ENCODE results near the gene SP2.

Gene SP2

DNA sequence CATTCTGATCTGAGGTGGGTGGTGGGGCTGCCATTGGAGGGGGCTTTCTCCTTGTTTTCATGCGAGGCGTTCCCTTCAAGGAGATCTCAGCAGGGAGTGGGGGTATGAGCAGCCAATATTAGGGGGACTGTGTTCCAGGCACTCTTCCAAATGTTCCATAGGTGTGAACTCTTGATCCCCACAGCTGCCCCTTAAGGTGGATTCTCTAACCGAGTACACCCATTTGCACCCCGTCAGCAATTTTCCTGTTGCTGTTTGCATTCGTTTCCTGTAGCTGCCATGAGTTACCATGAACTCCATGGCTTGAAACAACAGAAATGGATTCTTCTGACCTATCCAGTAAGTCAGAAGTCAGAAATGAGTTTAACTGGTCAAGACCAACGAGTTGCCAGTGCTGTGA, 65.4 kb downstream of the SP2 start:
- H3K27ac ChIP-seq (ENCODE audit: low read depth, low read length) = no peak overlapping the region
- no peak overlapping the region for H3K9ac ChIP-seq (ENCODE audit: low read length)
- no peaks in the 10 kb centered on the region for H3K9me3 ChIP-seq (ENCODE audit: low read length)
- H3K4me1 ChIP-seq (ENCODE audit: insufficient read depth, low read length) = peaks cover 11% of the 10 kb centered on the region
- no peak overlapping the region for H3K4me3 ChIP-seq (ENCODE audit: low read depth in 1 of 2, low read length in 2 of 2)
- no peaks in the 10 kb centered on the region for H3K27me3 ChIP-seq (ENCODE audit: control insufficient read depth in 1 of 2, insufficient read depth in 2 of 2, low read length in 2 of 2)
- no peaks in the 10 kb centered on the region for H3K36me3 ChIP-seq (ENCODE audit: insufficient read depth, low read length)

DNA sequence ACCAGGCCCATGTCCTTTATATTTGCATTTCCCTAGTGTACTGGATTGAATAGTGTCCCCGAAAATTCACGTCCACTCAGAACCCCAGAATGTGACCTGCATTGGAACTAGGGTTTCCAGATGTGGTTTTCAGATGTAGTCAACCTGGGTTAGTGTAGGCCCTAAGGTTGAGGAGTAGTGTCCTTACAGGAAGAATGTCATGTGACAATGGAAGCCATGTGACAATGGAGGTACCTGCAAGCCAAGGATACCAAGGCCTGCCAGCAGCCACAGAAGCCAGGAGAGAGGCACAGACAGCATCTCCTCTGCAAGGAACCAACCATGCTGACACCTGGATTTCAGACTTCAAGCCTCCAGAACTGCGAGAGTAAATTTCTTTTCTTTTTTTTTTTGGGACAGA, 66.9 kb downstream of the SP2 start:
- H3K9me3 ChIP-seq (ENCODE audit: low read length) = no peaks in the 10 kb centered on the region
- H3K4me1 ChIP-seq (ENCODE audit: insufficient read depth, low read length) = peaks cover 13% of the 10 kb centered on the region
- no peaks in the 10 kb centered on the region for H3K27me3 ChIP-seq (ENCODE audit: control insufficient read depth in 1 of 2, insufficient read depth in 2 of 2, low read length in 2 of 2)
- no peak overlapping the region for H3K9ac ChIP-seq (ENCODE audit: low read length)
- H3K27ac ChIP-seq (ENCODE audit: low read depth, low read length) = no peak overlapping the region
- H3K4me3 ChIP-seq (ENCODE audit: low read depth in 1 of 2, low read length in 2 of 2) = no peak overlapping the region
- no peaks in the 10 kb centered on the region for H3K36me3 ChIP-seq (ENCODE audit: insufficient read depth, low read length)

DNA sequence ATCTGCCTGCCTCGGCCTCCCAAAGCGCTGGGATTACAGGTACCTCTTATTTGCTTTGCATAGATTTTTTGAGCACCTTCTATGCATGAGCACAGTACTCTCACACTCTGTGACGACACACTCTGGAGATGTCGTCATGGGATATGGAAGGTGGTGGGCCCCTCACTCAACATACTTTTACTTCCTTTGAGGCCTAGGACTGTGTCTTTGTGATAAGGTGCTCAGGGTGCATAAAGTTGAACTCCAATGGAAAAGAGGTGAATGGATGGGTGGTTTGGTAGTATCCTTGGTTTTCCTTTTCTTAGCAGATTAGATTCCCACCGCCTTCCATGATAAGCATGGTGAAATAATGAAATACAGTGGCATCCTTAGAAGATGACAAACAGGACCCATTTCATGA, 68.8 kb downstream of the SP2 start:
- no peak overlapping the region for H3K27ac ChIP-seq (ENCODE audit: low read depth, low read length)
- no peak overlapping the region for H3K4me3 ChIP-seq (ENCODE audit: low read depth in 1 of 2, low read length in 2 of 2)
- no peaks in the 10 kb centered on the region for H3K36me3 ChIP-seq (ENCODE audit: insufficient read depth, low read length)
- H3K4me1 ChIP-seq (ENCODE audit: insufficient read depth, low read length) = peaks cover 14% of the 10 kb centered on the region
- H3K9ac ChIP-seq (ENCODE audit: low read length) = no peak overlapping the region
- H3K27me3 ChIP-seq (ENCODE audit: control insufficient read depth in 1 of 2, insufficient read depth in 2 of 2, low read length in 2 of 2) = no peaks in the 10 kb centered on the region
- H3K9me3 ChIP-seq (ENCODE audit: low read length) = no peaks in the 10 kb centered on the region

DNA sequence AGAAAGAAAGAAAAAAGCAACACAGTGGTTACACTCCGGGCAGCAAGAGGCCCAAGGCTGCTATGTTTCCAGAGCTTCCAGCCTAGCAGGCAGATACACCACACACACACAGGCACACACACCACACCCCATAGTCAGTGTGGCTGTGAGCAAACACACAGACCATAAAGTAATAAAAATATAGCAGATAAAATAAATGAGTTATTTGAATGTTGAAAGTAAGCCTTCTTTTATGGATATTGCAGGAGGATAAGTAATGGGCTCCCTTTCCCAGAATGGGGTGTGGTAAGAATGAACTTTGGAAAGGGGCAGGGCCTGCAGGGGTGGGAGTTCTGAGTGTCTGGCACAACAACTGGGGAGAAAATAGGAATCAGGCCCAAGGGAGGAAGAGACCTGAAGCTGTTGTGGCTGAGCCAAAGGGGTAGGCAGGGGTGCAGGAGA, 70.1 kb downstream of the SP2 start:
- H3K4me1 ChIP-seq (ENCODE audit: insufficient read depth, low read length) = peaks cover 20% of the 10 kb centered on the region
- H3K4me3 ChIP-seq (ENCODE audit: low read depth in 1 of 2, low read length in 2 of 2) = no peak overlapping the region
- no peaks in the 10 kb centered on the region for H3K36me3 ChIP-seq (ENCODE audit: insufficient read depth, low read length)
- no peaks in the 10 kb centered on the region for H3K9me3 ChIP-seq (ENCODE audit: low read length)
- H3K27ac ChIP-seq (ENCODE audit: low read depth, low read length) = no peak overlapping the region
- no peaks in the 10 kb centered on the region for H3K27me3 ChIP-seq (ENCODE audit: control insufficient read depth in 1 of 2, insufficient read depth in 2 of 2, low read length in 2 of 2)
- no peak overlapping the region for H3K9ac ChIP-seq (ENCODE audit: low read length)

DNA sequence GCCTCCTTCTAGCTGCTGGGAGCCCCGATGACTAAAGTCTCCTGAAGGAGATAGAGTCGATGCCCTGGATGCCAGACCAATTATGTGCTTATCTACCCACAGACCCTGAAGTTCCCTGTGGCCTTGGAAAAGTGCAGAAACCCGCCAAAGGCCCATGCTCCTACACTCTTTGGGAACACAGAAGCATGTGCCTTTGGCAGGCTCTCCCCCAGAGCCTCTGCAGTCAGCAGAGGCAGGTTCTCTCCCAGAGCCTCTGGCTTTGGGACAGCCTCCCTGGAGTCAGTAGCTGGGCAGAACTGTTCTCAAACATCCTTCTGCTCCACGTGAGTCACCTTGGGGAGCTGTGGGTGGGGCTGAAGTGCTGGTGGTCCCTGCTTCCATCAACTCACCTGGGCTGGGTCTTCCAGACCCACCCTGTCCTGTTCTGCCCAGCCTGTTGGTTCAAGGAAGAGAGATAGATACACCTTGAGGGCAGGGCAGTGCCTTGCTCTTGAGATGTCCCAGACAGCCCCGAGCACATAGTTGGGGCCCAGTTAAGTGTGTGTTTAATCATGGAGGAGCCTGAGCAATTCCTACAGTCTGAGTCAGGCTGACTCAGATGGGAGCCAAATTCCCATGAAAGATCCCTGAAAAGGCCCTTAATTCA, 71.7 kb downstream of the SP2 start:
- Histone ChIP-seq H3K9me3 (ENCODE audit: low read length) (no peaks in the 10 kb centered on the region), H3K4me3 (ENCODE audit: low read depth in 1 of 2, low read length in 2 of 2) (no peak overlapping the region), H3K9ac (ENCODE audit: low read length) (no peak overlapping the region), H3K27me3 (ENCODE audit: control insufficient read depth in 1 of 2, insufficient read depth in 2 of 2, low read length in 2 of 2) (no peaks in the 10 kb centered on the region), H3K4me1 (ENCODE audit: insufficient read depth, low read length) (peaks cover 30% of the 10 kb centered on the region), H3K27ac (ENCODE audit: low read depth, low read length) (no peak overlapping the region), H3K36me3 (ENCODE audit: insufficient read depth, low read length) (no peaks in the 10 kb centered on the region)

DNA sequence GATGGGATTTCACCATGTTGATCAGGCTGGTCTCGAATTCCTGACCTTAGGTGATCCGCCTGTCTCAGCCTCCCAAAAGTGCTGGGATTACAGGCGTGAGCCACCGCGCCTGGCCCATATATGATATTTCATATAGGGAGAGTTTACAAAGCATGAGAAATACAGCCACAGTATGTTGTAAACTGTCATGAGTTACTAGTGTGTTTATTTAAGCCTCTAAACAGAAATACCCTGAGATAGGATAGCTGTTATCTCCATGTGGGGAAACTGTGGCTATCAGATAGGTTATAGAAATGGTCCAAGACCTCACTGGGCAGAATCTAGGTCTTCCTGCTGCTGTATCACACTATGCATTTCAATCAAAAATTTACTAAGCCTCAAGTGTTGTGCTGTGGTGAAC, 72.8 kb downstream of the SP2 start:
- H3K4me1 ChIP-seq (ENCODE audit: insufficient read depth, low read length) = peaks cover 30% of the 10 kb centered on the region

DNA sequence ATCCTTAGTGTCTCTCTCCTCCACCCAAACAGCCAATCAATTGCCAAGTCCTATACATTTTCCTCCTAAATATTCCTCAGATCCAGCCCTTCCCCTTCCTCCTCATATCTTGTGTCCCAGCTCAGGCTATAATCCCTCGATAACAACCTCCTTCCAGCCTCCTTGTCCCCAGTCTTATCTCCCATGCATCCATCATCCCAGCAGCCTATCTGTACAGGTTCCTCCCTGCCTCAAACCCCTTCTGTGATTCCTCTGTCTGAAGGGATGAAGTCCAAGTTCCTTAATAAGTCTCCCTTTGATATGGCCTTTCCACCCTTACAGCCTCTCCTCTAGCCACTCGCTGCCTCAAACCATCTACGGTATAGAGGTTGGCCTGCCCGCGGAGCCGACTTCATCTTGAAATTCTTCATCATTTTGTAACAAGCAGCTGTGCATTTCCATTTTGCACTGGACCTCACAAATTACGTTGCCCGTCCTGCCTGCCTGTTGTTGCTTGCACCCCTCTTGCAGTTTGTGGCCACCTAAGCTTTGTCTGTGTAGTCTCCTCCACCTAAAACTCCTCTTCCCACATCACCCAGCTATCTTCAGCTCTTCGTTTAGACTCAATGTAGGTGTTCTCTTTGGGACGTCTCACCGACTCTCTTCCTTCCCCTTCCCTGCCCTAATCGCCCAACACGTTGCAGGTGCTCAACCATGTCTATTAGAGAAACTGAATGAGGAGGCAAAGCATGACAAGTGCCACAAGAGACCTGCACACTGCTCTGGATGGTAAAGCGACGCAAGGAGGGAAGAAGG, 74.1 kb downstream of the SP2 start:
- H3K27ac ChIP-seq (ENCODE audit: low read depth, low read length) = no peak overlapping the region
- peaks cover 30% of the 10 kb centered on the region for H3K4me1 ChIP-seq (ENCODE audit: insufficient read depth, low read length)
- no peaks in the 10 kb centered on the region for H3K27me3 ChIP-seq (ENCODE audit: control insufficient read depth in 1 of 2, insufficient read depth in 2 of 2, low read length in 2 of 2)
- H3K36me3 ChIP-seq (ENCODE audit: insufficient read depth, low read length) = peaks cover 4% of the 10 kb centered on the region
- H3K9me3 ChIP-seq (ENCODE audit: low read length) = no peaks in the 10 kb centered on the region
- peak overlapping the region; percentile 20 for H3K9ac ChIP-seq (ENCODE audit: low read length)
- peak overlapping the region; percentile 21 to 76 for H3K4me3 ChIP-seq (ENCODE audit: low read depth in 1 of 2, low read length in 2 of 2)

More for the DNA sequence above, 72.8 kb downstream of the SP2 start:
- no peaks in the 10 kb centered on the region for H3K9me3 ChIP-seq (ENCODE audit: low read length)
- no peaks in the 10 kb centered on the region for H3K27me3 ChIP-seq (ENCODE audit: control insufficient read depth in 1 of 2, insufficient read depth in 2 of 2, low read length in 2 of 2)
- no peak overlapping the region for H3K27ac ChIP-seq (ENCODE audit: low read depth, low read length)
- H3K9ac ChIP-seq (ENCODE audit: low read length) = no peak overlapping the region
- no peak overlapping the region for H3K4me3 ChIP-seq (ENCODE audit: low read depth in 1 of 2, low read length in 2 of 2)
- no peaks in the 10 kb centered on the region for H3K36me3 ChIP-seq (ENCODE audit: insufficient read depth, low read length)

DNA sequence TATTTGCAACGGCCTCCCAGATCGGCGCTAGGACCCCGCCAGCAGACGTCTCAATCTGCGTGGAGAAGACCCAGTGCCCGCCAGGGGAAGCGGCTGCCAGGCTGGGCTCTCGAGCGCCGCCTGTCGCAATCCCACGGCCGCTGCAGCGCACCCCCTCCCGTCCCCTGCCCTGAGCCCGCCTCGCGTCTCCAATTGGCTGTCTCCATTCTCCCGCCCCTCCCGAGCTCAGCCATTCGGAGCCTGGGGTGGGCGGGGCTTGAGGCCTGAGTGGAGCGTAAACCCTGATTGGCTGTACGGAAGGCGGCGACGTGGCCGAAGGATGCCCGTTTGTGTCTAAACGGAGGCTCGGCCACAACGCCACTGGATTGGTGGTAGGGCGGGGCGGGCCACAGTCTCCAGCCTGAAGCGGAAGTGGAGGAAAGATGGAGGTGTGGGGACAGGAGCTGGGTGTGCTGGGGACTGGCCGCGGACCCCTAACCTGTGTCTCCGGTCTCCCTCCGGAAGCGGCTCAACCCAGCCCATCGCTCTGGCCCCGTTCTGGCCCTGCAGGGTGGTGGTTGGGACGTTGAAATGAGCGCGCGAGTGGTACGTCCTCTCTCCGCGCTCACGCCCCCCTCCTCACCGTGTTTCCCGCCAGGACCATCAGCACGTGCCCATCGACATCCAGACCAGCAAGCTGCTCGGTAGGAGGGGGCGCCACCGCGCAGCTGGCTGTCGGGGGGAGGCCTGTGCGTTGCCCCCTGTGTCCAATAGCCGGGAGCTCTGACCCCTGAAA, 74.9 kb downstream of the SP2 start, which contains the start of gene CDK5RAP3:
Gene CDK5RAP3 (plus strand): TSS at position 389 of the 775 bp plus-strand sequence. CDS start 34 bp downstream, at position 423.
- Histone ChIP-seq H3K4me1 (ENCODE audit: insufficient read depth, low read length) (peaks cover 24% of the 10 kb centered on the region), H3K36me3 (ENCODE audit: insufficient read depth, low read length) (peaks cover 12% of the 10 kb centered on the region), H3K27me3 (ENCODE audit: control insufficient read depth in 1 of 2, insufficient read depth in 2 of 2, low read length in 2 of 2) (no peaks in the 10 kb centered on the region), H3K27ac (ENCODE audit: low read depth, low read length) (peak within 1 kb of the TSS; percentile 93), H3K9ac (ENCODE audit: low read length) (peak within 1 kb of the TSS; percentile 83), H3K4me3 (ENCODE audit: low read depth in 1 of 2, low read length in 2 of 2) (peak within 1 kb of the TSS; percentile 80 to 99), H3K9me3 (ENCODE audit: low read length) (no peaks in the 10 kb centered on the region)

DNA sequence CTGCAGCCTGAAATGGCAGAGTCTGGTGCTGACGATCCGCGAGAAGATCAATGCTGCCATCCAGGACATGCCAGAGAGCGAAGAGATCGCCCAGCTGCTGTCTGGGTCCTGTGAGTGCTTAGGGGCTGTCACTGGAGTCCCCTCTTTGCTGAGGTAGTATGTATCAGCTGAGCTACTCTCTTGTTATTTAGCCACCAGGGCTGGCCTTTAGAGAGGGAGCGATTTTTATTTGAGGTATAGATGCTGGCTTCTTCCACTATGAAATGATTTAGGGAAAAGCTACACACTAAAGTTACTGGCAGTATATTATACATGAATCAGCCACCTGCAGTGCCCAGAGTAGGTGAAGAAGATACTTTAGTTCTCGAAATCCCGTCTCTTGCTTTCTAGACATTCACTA, 77.5 kb downstream of the SP2 start:
- peaks cover 17% of the 10 kb centered on the region for H3K4me1 ChIP-seq (ENCODE audit: insufficient read depth, low read length)
- no peak overlapping the region for H3K4me3 ChIP-seq (ENCODE audit: low read depth in 1 of 2, low read length in 2 of 2)
- no peak overlapping the region for H3K9ac ChIP-seq (ENCODE audit: low read length)
- H3K27ac ChIP-seq (ENCODE audit: low read depth, low read length) = no peak overlapping the region
- no peaks in the 10 kb centered on the region for H3K9me3 ChIP-seq (ENCODE audit: low read length)
- peaks cover 21% of the 10 kb centered on the region for H3K36me3 ChIP-seq (ENCODE audit: insufficient read depth, low read length)
- H3K27me3 ChIP-seq (ENCODE audit: control insufficient read depth in 1 of 2, insufficient read depth in 2 of 2, low read length in 2 of 2) = no peaks in the 10 kb centered on the region

DNA sequence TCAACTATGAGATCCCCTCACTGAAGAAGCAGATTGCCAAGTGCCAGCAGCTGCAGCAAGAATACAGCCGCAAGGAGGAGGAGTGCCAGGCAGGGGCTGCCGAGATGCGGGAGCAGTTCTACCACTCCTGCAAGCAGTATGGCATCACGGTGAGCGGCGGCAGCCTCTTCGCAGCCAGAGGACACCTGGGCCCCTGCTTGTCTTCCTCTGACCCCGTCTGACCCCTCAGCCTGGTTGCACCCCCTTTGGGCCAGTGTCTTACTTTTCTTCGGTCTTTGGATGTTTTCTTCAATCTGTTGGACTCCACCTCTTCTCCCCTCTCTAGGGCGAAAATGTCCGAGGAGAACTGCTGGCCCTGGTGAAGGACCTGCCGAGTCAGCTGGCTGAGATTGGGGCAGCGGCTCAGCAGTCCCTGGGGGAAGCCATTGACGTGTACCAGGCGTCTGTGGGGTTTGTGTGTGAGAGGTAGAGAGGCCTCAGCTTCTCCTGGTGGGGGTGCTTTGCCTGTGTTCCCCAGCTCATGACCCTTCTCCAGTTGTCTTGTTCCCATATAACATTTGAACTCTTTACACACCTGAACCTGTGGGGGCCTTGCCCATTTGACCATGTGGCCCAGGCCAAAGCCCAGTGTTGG, 79.3 kb downstream of the SP2 start:
- Histone ChIP-seq H3K27me3 (ENCODE audit: control insufficient read depth in 1 of 2, insufficient read depth in 2 of 2, low read length in 2 of 2) (no peaks in the 10 kb centered on the region), H3K27ac (ENCODE audit: low read depth, low read length) (no peak overlapping the region), H3K9ac (ENCODE audit: low read length) (no peak overlapping the region), H3K36me3 (ENCODE audit: insufficient read depth, low read length) (peaks cover 38% of the 10 kb centered on the region), H3K4me1 (ENCODE audit: insufficient read depth, low read length) (peaks cover 12% of the 10 kb centered on the region), H3K4me3 (ENCODE audit: low read depth in 1 of 2, low read length in 2 of 2) (no peak overlapping the region), H3K9me3 (ENCODE audit: low read length) (no peaks in the 10 kb centered on the region)

DNA sequence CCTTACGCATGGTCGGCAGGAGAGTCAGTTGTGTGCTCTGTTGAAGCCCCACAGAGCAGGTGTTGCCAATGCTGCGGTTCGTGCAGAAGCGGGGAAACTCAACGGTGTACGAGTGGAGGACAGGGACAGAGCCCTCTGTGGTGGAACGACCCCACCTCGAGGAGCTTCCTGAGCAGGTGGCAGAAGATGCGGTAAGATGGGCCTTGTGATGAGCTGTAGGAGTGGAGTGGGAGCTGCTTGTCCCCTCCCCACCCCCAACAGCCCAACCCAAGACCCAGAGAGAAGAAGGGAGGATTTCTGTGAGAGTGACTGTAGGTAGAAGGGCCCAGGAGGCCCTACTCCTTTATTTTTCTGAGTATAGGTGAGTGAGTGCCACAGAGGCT, 79.8 kb downstream of the SP2 start:
- peaks cover 10% of the 10 kb centered on the region for H3K4me1 ChIP-seq (ENCODE audit: insufficient read depth, low read length)
- peaks cover 43% of the 10 kb centered on the region for H3K36me3 ChIP-seq (ENCODE audit: insufficient read depth, low read length)
- H3K27ac ChIP-seq (ENCODE audit: low read depth, low read length) = no peak overlapping the region
- no peaks in the 10 kb centered on the region for H3K27me3 ChIP-seq (ENCODE audit: control insufficient read depth in 1 of 2, insufficient read depth in 2 of 2, low read length in 2 of 2)
- no peak overlapping the region for H3K9ac ChIP-seq (ENCODE audit: low read length)
- H3K4me3 ChIP-seq (ENCODE audit: low read depth in 1 of 2, low read length in 2 of 2) = no peak overlapping the region
- no peaks in the 10 kb centered on the region for H3K9me3 ChIP-seq (ENCODE audit: low read length)
